Suppressor macrophage (primary cell): Measurements from ENCODE around the gene ITPRIP.

ENCODE experiments used
- DNase-seq, 4 experiments: peaks; one replicate each; pipeline ENCODE4 v3.0.0-alpha.2; 2020 to 2022

Gene ITPRIP

DNA sequence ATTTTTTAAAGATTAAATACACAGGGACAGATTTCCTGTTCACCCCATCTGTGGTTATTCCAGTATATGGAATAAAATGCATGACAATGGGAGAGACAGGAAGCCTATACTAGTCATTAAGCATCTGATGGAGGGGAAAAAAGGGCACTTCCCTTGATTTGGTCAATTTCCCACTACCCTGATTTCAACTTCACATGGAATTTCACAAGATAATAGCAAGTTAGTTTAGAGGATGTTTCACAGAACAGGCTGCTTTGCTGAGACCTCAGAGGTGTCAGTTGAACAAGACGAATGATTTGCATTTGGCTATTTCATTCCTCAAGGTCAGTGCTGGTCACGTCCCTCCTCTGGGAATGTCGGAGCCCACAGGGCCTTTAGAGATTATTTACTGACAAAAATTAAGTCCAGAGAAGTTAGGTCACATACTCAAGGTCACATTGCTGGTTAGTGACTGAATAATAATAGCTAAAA, 4.7 kb upstream of the ITPRIP start:
- no peak for DNase-seq

DNA sequence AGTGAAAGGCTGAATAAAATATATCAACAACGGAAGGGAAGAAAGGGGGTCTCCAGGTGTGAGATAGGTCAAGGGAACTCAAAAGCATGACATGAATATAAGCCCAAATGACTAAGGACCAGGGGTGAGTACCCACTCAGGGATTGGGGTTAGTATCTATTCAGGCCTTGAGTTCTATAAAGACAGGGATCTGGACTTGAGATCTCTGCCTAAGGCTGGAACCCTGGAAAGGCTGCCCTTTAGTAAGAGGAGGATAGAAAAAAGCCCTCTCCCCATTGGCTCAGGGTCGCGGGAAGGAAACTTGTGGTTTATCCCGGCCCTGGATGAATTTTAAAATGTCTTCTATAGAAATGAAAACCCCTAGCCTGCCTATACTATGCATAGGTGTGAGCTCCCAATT, 2.4 kb upstream of the ITPRIP start:
- no peak for DNase-seq

DNA sequence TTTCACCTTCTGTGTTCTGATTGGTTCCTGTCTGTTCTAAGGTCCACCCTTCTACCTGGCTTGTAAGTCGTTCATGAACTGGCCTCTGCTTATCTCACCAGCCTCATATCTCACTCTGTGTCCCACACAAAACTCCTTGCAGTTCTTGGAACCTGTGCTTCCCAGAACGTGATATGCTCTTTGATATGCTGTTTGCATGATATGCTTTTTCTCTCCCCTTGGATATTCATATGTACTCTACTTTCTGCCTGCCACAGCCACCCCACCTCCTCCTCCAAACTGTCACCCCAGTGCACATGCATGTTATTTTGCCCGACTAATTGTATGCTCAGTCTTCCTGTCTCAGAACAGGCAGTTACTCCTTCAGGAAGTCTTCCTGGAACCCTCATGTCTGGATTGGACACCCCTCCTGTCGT, 1.9 kb upstream of the ITPRIP start:
- no peak for DNase-seq

DNA sequence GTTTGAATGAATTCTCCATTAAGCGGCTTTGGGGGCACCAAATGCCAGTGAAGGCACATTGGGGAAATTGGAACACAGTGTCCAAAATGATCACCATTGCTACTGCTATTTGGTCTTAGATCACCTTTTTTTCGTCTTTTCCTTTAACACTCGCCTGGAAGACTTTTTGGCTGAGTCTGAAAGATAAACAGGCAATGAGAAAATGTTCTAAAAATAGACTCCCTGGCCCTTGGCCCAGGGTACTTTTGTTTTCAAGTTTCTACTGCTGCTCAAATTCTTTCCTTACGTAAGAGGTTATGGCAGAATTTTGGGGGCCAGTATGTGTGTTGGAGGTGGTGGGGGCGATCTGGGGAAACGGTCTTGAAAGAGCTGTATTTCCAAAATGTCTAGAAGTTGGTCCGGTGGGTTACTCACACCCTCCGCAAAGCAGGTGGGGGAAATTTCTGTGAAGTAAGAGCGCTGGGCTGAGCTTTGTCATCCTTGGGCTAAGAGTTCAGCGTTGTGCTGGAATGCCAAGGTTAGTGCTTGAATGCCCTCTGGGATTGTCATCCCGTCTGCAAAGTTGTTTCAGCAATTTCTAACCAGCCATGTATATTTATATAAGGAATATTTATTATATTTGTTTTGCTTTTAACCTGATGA, 1.3 kb upstream of the ITPRIP start:
- peak in 1 of 4 experiments; percentile 43 for DNase-seq

DNA sequence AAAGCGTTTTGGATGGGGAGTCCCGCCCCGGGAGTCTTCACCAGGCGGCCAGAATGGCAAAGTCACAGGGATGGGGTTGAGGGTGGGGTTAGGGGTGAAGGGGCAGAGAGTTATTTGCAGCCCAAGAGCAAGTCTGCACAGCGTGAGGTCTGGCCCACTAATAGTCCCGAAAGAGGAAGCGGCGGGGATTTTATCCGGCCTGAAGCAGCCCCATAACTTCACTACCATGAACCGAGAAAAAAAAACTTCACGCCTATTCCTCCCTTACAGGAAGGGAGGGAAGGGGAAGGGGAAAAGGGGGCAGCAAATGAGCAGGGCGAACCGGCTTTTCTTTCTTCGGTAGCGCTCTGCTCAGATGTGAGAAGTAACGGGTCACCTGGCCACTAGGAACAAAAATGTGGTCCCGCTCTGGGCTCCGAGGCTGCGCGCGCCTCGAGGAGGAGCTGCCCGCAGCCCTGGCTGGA, 712 bp downstream of the ITPRIP start:
- peak; percentile 86 to 88 (median 86) for DNase-seq

DNA sequence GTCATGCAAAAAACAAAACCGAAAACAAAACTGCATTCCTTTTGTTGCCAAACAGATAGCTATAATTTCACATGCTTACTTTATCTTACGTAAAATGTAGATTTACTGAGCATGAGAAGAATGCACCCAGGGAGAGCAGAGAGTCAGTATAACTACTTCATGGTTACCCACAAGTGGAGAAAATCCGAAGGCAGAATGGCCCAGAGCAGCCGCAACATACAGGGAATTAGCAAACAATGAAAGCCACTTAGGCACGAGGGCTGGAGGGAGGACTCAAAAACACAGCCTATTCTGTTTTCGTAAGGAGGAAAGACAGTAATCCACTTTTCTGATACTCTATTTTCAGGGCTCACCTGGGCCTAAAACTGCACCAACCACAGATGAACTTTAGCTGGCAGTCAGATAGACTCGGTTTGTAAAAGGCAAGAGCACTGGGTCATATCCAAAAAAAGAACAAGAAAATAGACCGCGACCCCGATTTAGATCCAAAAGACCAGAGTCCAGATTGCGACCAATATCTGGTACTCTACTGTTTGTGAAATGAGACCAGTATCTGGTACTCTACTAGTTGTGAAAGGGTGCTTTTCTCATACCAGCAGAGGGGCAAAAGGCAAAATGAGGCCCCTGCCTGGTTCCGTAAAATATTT, 1.3 kb downstream of the ITPRIP start:
- peak in 2 of 4 experiments; percentile 26 to 28 for DNase-seq

DNA sequence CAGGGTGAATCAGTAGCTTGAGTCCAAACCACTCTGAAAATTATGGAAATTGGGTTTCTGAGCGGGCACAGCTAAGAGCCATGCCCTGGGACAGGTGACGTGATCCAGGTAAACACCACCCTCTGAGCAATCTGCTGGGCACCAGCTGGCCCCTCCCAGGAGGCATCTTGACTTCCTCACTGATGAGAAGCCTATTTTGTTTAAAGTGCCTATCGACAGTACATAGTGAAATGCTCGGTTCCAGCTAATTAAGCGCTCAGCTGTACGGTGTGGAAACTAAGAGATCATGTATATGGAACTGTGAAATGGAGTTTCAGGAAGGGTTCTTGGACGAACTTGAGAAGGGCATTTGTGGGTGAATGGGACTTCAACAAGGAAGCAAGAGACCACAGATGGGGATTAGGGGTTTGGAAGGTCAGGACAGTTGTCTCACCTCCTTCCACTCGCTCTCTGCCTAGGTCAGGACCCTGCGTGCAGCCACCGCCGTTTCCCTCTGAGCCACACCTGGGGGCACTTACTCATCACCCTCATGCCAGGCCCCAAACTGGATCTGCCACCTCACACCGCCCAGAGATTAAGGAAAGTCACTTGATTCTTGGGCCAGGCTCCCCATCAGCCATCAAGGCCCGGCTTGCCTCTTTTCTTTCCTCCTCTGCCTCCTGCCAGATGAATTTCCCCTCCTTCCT, 3.2 kb downstream of the ITPRIP start:
- DNase-seq: peak in 1 of 4 experiments; percentile 4

DNA sequence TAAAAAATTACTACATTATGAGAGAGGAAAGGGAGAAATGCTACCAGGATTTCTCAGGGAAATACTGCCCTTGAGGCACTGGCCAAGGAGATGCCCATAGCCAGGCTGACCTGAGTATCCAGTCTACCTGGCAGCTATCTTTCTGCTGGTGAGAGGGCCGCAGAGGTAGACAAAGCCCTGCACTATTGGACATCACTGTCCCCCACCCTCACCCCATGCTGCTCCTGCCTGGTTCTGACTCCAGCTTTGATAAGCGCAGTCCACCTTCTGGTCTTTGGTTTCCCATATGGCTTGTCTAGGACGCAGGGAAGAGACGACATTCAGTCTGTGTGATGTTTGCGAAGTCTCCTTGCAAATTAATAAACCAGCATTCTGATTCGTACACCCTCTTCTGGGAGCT, 3.7 kb downstream of the ITPRIP start:
- DNase-seq: no peak

DNA sequence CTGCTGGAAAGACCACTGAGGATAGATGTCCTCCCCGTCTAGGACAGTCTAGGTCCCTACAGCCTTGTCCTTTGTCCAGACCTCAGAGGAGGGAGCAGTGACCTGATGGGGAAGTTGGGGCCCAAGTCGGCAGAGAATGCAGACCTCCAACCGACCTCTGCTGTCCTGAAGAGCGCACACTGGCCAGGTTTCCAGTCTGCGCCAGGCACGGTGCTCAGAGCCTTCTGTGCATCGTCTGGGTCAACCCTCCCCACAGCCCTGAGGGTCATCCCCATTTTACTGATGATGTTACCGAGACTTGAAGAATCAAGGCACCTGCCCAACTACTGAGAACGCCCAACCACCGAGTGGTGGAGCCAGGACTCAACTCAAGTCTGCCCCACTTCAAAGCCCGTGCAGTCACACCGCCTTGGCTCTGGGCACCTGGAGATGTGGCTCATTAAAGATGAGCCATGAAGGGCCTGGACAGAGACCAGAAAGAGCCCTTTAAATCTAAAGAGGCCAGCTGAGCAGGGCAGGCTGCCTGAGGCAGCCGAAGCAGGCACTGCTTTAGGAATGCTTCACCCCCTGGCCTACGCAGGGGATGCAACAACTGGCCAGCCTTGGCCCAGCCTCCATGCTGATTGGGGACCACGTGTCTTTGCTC, 4.4 kb downstream of the ITPRIP start:
- peak in 1 of 4 experiments; percentile 3 for DNase-seq

DNA sequence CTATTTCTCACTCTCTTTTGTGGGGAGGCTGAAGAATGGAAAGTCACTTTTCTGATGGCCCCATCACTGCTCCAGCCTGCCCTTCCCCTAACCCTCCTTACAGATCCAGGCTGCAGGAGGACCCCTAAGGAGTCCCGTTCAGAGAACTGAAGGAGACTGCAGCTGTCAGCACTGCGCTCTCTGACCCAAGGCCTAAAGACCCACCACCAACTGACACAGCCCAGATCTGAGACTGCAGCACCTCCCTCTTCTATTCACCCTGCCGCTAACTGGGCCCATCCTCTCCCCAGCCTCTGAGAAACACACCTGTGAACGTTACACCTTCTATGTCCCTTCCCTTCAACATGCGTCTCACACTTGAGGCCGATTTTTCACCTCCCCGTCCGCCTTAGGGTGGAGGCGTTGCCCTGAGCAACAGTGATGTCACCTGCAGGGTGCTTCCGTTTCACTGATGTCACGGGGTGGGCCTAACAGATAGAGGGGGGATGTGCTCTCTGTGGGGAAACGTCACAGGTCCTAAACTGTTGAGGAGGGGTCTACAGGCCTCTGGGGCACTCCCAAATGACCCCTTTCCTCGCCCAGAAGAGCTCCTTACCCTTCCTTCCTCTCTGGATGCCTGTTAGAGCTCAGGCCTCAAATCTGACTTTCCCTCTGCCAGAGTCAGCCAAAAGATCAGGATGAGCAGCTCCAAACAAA, 5.1 kb downstream of the ITPRIP start:
- peak in 1 of 4 experiments; percentile 2 for DNase-seq

DNA sequence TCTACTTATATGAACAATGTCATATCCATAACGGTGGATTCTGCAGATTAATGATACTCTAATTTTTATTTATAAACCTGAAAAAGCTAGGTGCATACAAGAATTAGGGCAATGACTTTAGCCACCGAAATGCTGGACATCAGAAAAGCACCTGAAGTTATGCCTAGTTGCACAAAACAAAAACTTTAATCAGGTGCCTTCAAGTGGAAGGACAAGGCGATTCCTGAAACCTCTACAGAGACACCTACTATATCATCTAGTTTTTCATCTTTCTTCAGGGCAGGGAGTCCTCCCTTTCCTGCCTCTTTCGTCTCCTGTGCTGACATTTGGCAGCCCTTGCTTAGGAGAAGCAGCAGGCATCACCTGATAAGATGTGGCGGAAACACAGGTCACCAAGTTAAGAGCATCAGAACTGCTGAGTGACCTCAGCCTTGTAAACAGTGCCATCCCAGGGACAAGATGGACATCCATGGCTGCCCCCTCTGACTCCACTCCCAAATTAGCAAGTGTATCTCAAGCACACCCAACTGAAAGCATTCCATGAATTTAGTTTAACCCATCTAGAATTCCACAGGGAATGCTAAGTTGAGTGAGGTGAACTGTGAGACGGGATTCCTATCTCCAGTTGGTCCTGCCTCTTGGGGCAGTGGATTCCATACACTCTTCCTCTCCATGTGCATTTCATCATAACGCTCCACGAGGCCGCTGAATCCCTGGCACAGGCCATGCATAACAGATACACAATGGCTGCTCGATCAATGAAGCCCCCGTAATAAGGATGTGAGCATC, 5.8 kb downstream of the ITPRIP start:
- peak in 1 of 4 experiments; percentile 2 for DNase-seq

DNA sequence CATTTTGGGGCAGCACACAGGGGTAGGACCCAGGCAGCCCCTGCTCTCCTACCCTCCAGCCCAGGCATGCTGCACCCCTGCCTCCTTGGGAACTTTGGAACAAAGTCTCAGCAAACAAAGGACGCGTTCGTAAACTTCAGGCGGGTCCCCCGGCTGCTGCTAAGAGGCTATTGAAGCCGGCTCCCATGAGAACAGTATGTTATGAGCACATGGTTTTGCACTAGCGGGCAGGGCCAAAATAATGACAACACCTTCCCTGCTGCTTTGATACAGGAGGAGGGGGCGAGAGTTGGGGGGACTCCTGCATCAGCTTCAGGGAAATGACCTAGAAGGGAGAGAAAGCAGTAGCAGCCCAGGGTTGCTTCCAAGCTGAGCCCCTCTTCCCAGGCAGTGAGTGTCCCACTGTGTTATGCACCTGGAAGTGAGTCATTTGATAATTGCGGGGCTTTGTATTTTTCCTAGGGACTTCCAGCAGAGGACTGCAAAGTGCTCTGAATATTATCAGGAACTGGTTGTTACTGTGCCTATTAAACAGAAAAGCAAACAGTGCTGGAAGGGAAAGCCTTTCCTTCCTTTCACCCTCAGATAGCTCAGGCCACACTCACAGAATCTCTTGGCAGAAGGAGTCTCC, 6.9 kb downstream of the ITPRIP start:
- peak in 1 of 4 experiments; percentile 3 for DNase-seq

DNA sequence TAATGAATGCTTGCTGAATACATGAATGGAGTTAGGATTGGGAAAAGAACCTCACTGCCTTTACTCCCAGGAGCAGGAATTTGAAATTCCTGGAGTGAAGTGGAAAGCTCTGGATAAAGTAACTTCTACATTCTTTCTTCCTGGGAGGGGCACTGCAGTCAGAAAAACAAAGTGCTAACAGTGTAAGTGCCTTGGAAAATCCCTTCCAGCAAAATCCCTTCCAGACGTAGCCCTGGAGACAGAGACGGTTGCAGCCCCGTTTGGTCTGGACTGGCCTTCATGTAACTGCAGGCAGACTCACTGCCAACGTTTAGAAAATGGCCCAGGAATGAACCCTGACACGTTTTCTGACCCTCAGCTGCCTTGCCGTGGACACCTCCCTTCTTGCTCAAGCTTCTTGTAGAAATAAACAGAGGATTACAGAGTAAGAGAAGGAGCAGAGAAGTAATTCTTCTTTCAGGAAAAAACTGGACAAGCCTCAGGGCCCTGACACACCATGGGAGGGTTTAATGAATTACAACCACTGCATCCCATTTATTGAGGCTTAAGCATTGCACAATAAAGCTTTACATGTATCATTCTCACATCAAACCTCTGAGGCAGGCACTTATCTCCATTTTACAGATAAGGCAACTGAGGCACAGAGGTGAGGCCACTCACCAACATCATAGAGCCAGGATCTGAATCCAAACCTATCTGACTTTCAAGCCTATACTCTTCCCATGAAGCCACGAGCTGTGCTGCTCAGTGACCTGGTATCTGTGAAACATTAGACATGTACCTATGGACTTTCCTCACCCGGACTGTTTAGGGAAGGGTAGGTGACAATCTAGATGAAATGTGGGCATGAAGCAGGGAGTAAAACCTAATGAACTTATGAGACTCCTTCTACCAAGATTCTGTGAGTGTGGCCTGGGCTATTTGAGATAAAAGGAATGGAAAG, 7.8 kb downstream of the ITPRIP start:
- DNase-seq: peak; percentile 30 to 56 (median 49)

DNA sequence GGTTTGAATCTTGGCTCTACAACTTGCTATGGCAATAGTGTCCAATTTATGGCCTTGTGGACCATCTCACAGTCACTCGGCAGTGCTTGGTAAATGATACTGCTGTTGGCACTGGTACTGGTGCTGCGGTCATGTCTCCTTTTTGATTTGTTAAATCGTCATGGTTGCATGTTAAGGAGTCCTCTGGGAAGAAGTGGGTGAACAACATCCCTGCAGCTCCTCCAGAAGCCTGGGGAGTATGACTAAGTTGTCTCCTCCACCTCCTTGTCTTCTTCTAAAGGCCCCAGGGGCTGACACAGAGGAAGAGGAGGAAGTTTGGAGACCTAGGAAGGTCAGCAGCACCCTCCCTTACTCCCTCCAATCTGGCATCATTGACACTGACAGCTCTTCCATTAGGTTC, 8.5 kb downstream of the ITPRIP start:
- DNase-seq: peak; percentile 62 to 87 (median 72)

DNA sequence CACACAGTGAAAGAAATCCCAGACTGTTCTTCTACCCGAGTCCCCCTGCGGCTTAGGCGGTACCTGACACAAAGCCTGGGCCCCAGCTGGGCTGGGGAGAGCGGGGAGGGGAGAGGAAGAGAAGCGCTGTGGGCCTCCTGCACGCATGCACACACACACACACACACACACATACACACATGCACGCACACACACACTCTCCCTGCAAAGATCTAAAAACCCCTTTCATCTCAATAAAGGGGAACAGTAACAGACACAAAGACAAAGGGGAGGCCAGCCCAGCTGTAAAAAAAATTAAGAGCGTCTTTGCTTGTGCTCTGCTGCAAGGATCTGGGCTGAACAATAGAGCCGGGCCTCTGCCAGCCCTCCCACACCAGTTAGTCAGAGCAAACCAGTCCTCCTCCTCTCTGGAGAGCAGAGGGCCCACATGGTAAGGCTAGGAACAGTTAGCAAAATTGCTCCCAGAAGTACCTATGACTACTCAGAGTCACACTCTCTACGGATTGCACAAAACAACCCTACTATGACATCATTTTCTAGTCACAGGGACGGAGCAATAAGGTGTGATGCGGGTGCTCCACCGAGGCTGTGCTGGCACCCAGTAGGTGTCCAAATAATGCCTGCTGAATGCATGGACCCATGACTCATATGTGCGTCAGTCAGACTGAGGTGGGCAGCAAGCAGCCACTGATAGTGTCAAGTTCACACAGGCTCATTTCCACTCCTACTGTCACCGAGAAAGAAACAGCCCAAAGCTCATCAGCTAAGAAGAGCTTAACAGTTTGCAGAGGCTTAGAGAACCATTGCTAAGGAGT, 9.2 kb downstream of the ITPRIP start:
- DNase-seq: peak; percentile 90 to 98 (median 92)

DNA sequence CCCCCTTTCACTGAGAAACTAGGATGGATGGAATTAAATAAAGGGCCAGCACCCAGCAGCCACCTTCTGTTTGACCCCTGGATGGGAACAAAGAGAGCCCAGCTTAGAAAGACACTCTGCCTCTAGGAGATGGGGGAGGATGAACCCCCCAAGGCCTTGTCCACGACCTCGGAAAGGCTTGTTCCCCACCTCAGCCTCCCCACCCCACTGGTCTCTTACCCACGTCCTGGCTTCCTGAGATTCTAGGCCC, 9.7 kb downstream of the ITPRIP start:
- no peak for DNase-seq

DNA sequence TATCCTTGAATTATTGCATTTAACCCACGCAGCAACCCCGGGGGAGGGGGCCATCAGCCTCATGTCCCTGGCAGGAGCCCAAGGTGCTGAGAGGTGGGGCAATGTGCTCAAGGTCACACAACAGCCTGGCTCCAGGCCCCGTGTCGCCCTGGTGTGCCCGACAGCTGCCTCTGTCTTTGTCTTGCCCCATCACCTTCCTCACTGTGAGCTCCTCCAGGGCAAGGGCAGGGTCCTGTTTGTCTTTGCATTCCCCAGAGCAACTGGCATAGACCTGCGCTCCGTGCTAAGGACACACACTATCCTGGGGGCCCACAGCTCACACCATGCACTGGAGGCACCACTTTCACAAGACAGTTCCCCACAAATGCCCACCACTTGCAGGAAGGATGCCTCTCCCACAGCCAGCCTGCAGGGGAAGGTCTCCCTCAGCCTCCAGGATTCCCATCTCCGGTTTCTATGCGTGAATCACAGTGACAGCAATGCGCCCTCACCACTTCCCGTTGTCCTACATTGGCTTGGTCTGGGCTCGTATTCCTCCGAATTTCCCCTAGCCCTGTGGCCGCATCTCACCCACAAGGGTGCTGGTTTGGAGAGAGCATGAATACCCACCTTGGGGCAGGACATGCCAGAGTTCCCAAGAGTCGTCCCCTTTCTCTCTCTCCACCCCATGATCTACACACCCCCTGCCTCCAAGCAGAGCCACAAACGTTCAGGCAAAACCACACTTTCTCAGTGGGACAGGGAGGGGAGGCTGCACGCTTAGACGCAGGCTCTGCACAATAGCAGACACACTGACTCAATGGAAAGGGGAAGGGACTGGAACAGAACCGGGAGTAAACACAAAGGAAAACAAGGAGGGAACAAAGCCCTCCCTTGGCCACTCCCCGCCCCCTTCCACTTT, 10.3 kb downstream of the ITPRIP start:
- peak; percentile 87 to 94 (median 90) for DNase-seq

DNA sequence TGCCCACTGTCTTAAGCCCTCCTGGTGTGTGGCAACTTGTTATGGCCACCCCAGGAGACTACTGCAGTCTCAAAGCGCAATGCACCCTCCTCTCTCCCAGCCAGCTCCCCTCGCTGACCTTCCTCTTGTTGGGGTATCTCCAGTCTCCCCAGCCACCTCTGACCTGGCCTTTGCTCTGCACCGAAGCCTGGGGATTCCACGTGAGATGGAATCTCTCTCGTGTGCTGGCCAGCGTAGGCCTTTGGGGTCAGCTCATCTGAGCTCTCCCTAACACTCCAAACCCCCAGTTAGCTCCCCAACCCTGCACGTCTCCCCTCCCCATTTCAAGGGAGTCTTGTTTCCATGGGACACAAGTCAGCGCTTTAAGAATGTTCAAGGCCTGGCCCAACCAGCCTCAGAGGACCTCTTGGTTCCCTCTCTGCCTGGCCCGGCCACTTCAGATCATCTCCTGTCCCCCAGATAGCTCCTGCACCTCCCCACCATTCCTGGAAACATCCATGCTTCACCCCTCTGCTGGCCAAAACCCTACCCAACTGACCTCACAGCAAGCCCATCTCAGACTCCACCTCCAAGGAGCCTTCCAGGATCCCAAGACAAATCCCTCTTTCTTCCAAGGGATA, 11.2 kb downstream of the ITPRIP start:
- DNase-seq: peak in 1 of 4 experiments; percentile 3
